ENCODE data around the gene ZNF593. TPM values are rescaled to one million over a fixed set of nuclear protein-coding genes. Genes with fewer than 3 reads are reported as not detected.

ZNF593 gene
- total RNA-seq, 1 donor from 2014 or later, result 35.9 TPM

- DNase-seq, result no peak
- Mint-ChIP-seq H3K27ac (ENCODE audit: unreplicated experiment) (peak overlapping the region; percentile 63), H3K4me1 (ENCODE audit: low read depth, unreplicated experiment) (peaks cover 18% of the 10 kb centered on the region), H3K36me3 (ENCODE audit: unreplicated experiment) (no peaks in the 10 kb centered on the region), H3K9me3 (ENCODE audit: unreplicated experiment) (peaks cover 5% of the 10 kb centered on the region), H3K27me3 (ENCODE audit: unreplicated experiment) (peaks cover 19% of the 10 kb centered on the region), H3K4me3 (ENCODE audit: unreplicated experiment) (no peak overlapping the region)
- no peak for TF ChIP-seq CTCF (IDR thresholded peaks at IDR 0.05; ENCODE audit: partially characterized antibody, unreplicated experiment)
Measured at GRCh38 chr1:26166719-26167281, 2.9 kb upstream of the ZNF593 start.

GRCh38 chr1:26168410-26169197 is 1.1 kb upstream of the ZNF593 start, which contains the start of gene C1orf232:
C1orf232 (minus strand) TSS chr1:26168963; CDS start chr1:26168499, 464 bp downstream.
- DNase-seq, result no peak
- Mint-ChIP-seq H3K4me1 (ENCODE audit: low read depth, unreplicated experiment) (peaks cover 18% of the 10 kb centered on the region), H3K4me3 (ENCODE audit: unreplicated experiment) (peak within 1 kb of the TSS; percentile 93), H3K27me3 (ENCODE audit: unreplicated experiment) (peaks cover 17% of the 10 kb centered on the region), H3K9me3 (ENCODE audit: unreplicated experiment) (peaks cover 3% of the 10 kb centered on the region), H3K27ac (ENCODE audit: unreplicated experiment) (peak within 1 kb of the TSS; percentile 48), H3K36me3 (ENCODE audit: unreplicated experiment) (no peaks in the 10 kb centered on the region)
- no peak for TF ChIP-seq CTCF (IDR thresholded peaks at IDR 0.05; ENCODE audit: partially characterized antibody, unreplicated experiment)

GRCh38 chr1:26169198-26169554 is 532 bp upstream of the ZNF593 start:
- peaks cover 17% of the 10 kb centered on the region for H3K27me3 Mint-ChIP-seq (ENCODE audit: unreplicated experiment)
- H3K27ac Mint-ChIP-seq (ENCODE audit: unreplicated experiment), result no peak overlapping the region
- no peak for DNase-seq
- H3K36me3 Mint-ChIP-seq (ENCODE audit: unreplicated experiment), result no peaks in the 10 kb centered on the region
- peaks cover 18% of the 10 kb centered on the region for H3K4me1 Mint-ChIP-seq (ENCODE audit: low read depth, unreplicated experiment)
- peaks cover 3% of the 10 kb centered on the region for H3K9me3 Mint-ChIP-seq (ENCODE audit: unreplicated experiment)
- no peak for TF ChIP-seq CTCF (IDR thresholded peaks at IDR 0.05; ENCODE audit: partially characterized antibody, unreplicated experiment)
- peak overlapping the region; percentile 67 for H3K4me3 Mint-ChIP-seq (ENCODE audit: unreplicated experiment)

- TF ChIP-seq CTCF (IDR thresholded peaks at IDR 0.05; ENCODE audit: partially characterized antibody, unreplicated experiment), result no peak
- peaks cover 3% of the 10 kb centered on the region for H3K9me3 Mint-ChIP-seq (ENCODE audit: unreplicated experiment)
- peaks cover 9% of the 10 kb centered on the region for H3K4me1 Mint-ChIP-seq (ENCODE audit: low read depth, unreplicated experiment)
- peak overlapping the region; percentile 93 for H3K4me3 Mint-ChIP-seq (ENCODE audit: unreplicated experiment)
- peaks cover 13% of the 10 kb centered on the region for H3K27me3 Mint-ChIP-seq (ENCODE audit: unreplicated experiment)
- no peak for DNase-seq
- peak overlapping the region; percentile 84 for H3K27ac Mint-ChIP-seq (ENCODE audit: unreplicated experiment)
- H3K36me3 Mint-ChIP-seq (ENCODE audit: unreplicated experiment), result no peaks in the 10 kb centered on the region
Measured at GRCh38 chr1:26170472-26170821, 739 bp downstream of the ZNF593 start.
